Loucy (cell line): ENCODE data around the gene LHPP.

Experiments used
- CTCF ChIP-seq: fragments of 200-600 bp; sonication (generic); conservative IDR thresholded peaks from 2 replicates; pipeline ENCODE4 v1.5.1; 2014; ENCODE audit warnings: mild to moderate bottlenecking, antibody characterized with exemption, low read length
- EZH2phosphoT487 ChIP-seq: fragments of 200-600 bp; IDR thresholded peaks from 2 replicates; pipeline ENCODE4 v1.6.1; 2018; ENCODE audit warnings: antibody characterized with exemption, mild to moderate bottlenecking, moderate library complexity, borderline replicate concordance

GRCh38 chr10:124622158-124622557, 160.5 kb downstream of the LHPP start:
- TF ChIP-seq CTCF (no peak), EZH2phosphoT487 (no peak)
